Measurements from ENCODE around the gene CRB1.

The CRB1 gene

DNA sequence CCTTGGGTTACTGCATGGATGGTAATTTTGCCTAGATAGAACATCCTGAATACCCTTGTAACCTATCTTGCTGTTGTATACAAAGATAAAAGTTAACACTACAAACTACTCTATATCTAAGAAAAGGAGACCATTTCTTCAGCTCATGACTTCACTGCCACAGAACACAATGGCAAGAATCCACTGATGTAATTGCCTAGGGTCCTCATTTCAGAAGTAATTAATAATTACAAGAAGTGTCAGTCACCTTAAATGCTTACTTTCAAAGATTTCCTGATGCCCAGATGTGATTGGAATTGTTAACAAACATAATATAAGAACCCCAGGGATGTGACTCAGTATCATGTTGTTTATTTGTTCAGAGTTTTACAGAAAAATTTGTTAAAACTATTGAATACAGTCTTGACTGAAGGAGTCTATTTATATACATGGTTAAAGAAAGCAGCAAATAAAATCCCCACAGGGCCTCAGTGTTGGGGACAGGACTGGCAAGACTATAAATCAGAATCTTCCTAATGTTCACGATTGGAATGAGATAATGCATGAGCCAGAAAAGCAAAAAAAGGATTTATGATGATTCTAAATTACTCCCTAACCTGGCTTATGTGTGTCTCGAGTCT, 83.9 kb downstream of the CRB1 start:
- no peak for DNase-seq

- no peak for DNase-seq
These were observed 87.4 kb downstream of the CRB1 start for GRCh38 chr1:197355248-197355995.

DNA sequence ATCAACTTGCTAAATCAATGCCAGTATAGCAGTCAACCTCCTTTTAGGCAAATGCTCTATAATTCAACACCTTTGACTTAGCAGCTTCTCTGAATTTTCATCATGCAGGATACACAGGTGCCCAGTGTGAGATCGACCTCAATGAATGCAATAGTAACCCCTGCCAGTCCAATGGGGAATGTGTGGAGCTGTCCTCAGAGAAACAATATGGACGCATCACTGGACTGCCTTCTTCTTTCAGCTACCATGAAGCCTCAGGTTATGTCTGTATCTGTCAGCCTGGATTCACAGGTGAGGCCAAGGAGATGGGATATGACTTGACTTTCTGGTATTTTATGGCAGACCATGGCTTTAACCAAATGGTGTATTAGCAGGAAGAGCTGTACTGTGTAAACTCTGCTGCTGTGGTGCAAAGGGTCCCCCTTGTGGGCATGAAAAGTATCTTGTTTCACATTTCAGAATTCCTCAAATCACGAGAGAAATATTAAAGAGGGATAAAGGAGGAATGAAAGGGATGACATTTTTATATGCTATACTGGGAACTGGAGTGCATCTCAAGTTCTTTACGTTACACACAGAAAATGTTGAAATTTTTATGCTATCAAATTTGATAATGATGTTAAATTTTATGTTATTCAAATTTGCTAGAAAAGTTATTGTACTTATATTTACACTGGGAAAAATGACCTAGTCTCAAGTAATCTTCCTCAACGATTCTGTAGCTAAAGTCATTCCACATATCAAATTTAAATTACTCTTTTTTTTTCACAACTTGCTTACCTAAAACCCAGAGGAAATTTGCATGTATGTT, 88.9 kb downstream of the CRB1 start:
- DNase-seq: peak; percentile 32

DNA sequence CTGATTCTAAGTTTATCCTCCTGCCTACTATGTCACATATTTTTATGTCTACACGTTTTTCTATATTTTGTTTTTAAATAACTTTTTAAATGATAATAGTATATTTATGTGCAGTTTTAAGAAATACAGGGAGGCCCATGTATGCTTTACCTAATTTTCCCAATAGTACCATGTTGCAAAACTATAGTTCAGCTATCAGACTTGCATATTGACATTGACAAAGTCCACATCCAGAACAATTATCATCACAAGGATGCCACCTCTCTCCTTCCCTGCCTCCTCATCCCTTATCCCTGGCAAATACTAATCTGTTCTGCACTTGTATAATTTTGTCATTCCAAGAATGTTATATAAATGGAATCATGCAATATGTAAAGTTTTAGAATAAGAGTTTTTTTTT, 90.9 kb downstream of the CRB1 start:
- DNase-seq: no peak

DNA sequence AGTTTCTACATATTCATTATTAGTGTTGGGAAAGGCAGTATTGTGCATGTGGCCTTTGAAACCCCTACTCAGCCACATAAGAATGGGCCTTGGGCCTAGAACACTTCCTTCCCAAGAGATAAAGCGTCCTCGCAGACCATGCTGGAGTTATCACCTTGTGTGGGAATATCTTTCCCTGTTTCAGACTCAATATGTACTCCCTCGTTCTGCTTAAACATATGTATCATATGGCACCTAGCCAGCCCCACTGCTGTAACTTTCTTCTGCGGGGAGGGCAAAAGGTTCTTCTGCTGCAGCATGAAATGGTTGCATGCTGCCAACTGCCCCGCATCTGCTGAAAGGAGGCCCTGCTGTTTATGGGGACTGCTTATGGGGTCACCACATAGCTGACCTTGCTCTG, 92.0 kb downstream of the CRB1 start:
- no peak for DNase-seq

- no peak for DNase-seq
These were observed 94.8 kb downstream of the CRB1 start for GRCh38 chr1:197362871-197363270.

DNA sequence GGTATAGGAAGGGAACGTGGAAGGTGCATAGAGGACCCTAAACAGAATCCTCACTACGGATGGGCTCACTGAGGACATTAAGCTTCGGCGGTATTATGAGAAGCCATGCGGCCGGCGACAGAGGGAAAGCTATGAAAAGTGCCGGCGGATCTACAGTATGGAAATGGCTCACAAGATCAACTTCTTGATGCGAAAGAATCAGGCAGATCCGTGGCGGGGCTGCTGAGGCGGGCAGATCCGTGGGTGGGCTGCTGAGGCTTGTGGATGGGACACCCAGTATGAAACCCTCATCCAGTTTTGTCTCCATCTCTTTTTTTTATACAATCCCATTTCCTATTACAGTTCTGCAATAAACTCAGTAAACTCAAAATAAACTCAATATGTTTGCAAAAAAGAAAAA, 95.8 kb downstream of the CRB1 start:
- no peak for DNase-seq

DNA sequence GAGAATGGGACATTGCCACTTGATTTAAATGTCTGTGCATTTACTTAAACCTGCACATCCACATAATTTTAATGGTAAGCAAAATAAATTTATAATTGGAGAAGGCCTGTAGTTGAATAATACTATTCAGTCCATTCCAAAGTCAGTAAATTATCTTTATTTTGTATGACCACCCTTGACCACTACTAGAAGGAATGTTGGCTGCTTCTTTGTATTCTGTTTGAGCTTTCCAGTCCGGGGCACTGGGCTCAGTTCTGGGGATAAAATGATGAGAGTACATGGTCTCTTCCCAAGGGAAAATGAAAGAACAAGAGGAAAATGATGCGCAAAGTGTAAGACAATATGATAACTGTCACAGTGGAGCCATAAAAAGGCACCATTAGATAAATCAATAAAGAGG, 98.9 kb downstream of the CRB1 start:
- DNase-seq: no peak

GRCh38 chr1:197367627-197368026, 99.6 kb downstream of the CRB1 start:
- no peak for DNase-seq

DNA sequence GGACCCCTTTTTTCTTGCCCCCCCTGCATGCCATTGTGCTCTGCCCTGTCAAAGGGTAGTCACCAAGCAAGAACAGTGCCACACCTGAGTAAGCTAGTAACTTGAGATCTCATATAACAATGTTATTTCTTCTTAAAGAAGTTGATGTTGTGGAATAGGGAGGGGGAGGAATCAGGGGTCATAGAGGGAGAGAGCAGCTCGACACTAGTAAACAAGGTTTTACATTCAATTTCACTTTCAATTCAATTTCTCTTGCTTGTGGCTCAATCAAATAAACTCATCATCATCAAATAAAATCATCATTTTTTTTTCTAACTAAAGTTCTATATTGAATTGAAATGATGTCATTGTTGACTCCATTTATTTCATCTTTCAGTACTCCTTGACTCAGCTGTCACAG, 106.4 kb downstream of the CRB1 start:
- DNase-seq: no peak

DNA sequence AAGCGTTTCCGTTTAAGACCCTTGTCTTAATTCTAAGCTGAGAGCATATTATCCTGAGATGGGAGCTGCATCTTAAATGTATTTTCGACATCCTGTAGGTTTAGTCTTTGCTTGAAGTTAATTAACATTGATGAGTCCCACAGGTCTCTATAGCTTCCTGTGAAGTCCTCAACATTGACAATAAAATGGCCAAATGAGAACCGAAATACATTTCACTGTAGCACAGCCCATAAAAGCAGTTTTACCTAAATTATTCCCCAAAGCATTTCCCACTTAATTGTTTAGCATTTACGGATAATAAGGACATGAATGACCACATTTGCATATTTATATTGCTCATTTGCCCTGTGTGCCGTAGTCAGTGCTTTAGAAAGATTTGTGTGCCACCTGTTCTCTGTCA, 116.4 kb downstream of the CRB1 start:
- no peak for DNase-seq

DNA sequence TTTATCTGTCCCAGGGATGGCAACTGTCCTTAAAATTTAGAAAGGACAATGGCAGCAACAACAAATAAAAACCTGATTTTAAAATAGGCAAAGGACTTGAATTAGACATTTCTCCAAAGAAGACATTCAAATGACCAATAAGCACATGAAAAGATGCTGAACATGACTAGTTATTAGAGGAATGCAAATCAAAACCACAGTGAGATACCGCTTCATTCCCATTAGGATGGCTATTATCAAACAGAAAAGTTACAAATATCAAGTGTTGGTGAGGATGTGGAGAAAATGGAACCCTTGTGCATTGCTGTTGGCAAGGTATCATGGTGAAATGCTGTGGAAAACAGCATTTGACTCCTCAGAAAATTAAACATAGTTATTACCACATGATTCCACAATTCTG, 120.7 kb downstream of the CRB1 start:
- DNase-seq: no peak

DNA sequence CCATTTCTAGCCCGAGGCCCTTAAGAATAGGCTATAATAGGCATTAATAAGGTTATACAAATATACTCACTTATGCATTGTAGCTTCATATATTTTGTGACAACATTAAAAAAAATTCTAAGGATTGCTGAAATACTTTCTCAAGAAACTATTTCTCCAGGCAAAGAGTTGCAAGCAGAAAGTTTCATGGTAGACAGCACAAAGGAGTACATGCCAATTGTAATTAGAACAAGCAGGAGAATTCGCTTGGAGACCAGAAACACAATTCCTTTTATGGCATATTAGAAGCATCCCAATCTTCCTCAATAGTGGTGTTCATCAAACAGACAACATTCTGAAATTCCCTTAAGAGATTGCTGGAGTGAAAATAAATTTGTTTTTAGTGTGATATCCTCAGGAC, 122.8 kb downstream of the CRB1 start:
- no peak for DNase-seq

DNA sequence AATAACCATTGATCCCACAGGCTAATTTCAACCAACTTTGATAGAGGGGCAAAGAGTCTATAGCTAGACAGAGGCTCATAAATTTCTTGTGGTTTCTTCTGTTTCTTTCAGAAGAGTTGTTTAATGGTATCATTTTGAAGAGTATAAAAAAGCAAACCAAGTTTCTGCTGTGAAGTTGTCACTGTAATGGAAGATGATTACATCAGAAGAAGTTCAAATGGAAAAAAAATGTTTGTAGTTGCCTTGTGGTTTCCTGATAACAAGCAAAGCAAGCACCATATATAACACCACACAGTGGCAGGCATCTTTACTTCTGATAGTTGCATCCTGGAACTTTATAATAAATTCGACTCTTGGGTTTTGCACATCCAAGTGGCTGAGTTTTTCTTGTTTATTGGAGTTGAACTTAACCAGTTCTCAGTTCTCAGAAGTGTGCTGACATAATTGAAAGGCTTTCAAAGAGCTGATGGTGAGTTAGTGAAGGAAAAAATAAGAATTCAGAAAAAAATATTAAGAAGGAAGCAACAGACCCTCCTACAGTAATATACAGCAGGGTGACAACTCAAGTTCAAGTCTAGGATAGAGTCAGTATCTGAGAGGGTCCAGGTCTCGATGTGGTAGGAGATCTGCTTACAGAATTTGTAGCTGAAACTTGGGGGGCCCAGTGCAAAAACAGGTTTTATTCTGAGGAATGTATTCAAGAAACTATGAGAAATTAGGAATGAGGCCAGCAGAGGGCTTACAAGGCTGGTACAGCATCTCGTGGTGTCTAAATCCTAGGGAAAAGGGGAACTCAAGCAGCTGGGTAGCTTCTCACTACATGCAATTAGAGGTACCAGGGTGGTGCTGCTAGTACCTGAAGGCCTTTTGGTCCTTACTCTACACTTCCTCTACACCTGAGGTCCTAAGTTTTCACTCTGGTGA, 123.5 kb downstream of the CRB1 start:
- no peak for DNase-seq

DNA sequence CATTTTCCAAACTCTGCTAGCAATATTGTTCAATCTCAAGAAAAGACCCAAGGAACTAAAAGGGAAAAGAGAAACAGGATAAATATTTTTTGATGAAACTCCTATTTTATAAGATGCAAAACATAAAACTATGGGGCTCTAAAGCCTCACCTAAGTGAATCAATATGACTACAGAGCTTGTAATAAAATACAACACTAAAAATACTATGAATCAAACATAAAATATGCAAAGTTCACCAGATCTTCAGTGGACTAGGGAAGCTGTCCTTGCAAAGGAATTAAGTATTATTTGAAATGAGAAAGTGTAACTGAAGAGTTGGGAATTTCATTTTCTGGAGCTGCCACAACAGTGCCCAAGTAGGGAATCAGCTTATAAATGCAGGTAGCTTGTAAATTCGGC, 124.5 kb downstream of the CRB1 start:
- DNase-seq: no peak

DNA sequence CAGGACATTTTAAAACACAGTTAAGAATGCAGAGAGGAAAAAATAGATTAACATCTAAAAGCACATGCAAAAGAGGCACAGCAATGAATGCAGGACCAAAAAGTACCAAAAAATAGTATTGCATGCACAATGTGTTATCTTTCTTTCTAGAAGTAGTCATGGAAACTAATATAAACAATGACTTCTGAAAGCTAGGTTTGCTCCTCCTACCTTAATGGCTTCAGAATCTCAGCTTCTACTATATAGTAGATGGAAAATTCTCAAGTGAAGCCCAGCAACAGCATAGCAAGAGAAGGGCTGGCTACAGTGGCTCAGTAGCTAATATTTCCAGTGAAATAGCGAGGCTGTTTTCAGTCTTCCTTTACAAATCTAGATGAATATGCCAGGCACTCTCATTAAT, 125.1 kb downstream of the CRB1 start:
- DNase-seq: no peak

DNA sequence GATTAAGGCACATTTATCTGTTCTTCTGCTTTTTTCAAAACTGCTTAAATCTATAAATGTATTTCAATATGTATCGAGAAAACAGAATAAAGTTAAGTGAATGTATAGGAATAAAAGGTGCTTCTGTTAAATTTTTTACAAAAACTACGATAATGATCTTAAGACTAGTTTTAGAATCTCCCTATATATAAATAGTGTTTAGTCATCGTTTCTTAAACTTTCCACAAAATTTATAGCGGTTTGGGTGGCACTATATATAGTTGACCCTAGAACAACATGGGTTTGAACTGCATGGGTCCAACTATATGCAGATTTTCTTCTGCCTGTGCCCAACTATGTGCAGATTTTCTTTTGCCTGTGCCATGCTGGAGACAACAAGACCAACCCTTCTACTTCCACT, 125.7 kb downstream of the CRB1 start:
- no peak for DNase-seq

DNA sequence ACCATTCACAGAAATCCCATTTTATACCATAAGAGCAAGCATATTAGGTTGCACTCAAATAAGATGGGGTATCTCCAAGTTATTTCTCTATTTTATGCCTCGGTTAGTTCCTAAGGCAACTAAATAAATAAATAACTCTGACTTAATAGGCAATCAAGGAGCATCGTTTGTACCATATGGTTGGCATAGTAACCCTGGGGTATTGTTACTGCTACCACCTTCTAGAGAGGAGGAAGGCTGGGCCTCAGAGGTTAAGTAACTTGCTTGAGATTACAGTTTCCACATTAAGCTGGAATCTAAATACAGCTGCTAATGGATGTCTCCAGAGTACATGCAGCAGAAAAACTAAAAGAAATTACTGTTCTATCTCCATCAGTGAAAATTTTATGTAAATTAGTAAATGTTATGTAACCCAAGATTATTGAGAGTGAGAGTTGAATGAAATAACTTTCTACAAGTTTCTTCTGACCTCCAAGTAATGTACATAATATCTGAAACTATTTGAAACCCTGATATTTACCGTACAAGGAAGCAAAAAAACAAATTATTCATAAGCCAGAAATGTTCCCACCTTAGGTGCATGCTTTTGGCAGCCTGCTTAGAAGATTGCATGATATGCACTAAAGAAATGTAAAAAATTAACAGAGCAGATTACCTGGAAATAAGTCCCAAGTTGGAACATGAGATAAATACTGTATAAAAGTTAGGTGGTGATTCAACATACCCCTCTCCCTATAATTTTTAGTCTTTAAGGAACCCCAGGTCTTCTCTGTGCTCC, 127.0 kb downstream of the CRB1 start:
- DNase-seq: no peak

GRCh38 chr1:197397895-197398294, 129.8 kb downstream of the CRB1 start:
- no peak for DNase-seq

DNA sequence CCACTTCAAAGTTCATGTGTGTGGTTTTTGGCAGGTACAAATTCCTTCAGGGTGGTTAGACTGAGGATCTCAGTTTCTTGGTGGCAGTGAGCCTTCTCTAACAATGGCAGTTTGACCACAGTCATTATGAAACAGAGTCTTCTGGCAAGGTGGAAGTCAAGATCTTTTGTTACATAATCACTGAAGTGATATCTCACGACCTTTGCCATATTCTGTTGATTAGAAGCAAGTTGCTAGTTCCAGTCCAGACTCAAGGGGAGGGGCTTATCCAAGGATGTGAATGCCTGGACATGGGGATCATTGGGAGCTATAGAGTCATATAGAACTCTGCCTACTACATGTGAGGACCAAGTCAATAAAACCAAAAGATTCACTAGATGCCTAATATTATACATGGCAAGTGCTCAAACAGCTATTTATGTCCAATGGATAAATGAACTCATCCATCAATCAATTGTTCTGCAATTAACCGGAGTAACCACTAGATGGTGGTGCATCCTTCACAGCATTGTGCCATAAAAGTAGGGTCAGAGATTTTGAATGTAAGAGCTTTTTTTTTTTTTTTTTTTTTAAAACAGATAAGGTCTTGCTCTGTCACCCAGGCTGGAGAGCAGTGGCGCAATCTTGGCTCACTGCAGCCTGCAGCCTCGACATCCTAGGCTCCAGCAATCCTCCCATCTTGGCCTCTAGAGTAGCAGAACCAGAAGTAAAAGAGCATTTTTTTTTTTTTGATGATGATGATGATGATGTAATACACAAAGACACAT, 131.9 kb downstream of the CRB1 start:
- DNase-seq: peak; percentile 22

DNA sequence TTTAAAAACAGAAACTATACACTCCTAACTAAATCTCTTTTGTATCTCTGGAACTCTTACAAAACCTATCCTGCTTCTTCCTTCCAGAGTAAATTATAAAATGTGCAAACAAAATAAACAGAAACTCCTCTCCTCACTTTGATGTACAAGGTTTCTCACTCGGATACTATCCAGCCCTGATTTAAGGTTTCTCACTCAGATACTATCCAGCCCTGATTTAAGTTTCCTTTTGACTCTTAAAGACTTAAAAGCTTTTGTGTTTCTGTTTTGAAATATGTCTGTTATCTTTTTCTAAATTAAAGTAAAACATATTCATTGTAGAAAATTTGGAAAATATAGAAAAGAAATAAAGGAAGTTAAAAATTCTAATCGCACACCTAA, 132.5 kb downstream of the CRB1 start:
- DNase-seq: no peak
